NCI-H1048 (cell line): Measurements from ENCODE around the gene SPATA31C2.
A peak's percentile ranks its signal among the peaks of the same experiment; 100 is the strongest.
"Not testable (repeated sequence)": the region's sequence is repeated elsewhere in the genome, so short reads cannot be mapped to it uniquely, and the experiment has no call there.

Experiments used
- DNase-seq: peaks from one replicate; lab custom pipeline; 2025; lab: John Stamatoyannopoulos, UW

Gene SPATA31C2

DNA sequence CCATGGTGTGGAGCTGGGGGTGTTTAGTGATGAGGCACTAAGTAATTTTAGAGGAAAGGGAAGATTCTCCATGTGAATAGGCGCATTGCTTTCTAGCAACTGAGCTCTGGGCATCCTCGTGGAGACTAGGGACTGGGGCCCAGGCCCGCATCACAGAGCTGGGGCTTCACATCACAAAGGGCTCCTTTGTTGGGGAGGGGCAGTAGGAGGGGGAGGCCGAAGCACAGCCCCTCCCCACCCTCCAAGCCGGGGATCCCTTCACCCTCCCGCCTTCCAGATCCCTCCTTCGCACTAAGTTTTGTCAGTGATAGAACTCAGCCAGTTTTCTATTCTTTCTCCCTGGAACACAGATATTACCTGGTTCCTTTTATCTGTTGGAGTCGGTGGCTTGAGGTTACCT, at the start of gene SPATA31C2:
Gene SPATA31C2 (minus strand): TSS at position 101 of the 400 bp plus-strand sequence. CDS start 29 bp downstream, at position 72.
- DNase-seq = not testable (repeated sequence)

DNA sequence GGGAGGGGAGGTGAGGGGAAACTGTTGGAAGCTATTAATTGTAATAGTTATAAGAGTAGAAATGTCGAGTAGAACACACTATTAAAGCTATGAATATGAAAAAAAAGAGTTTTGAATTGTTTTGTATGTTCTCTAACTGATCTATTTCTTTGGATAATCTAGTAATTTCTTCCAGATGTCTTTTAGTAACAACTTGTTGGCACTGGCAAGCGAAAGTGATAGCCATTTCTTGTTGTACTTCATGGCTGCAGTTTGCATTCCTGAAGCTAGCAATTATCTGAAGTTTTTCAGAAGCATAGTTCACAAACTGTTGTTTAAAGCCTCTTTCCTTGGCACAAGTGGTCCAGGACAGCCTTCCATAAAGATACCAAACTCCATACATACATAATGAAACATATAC, 49.4 kb upstream of the SPATA31C2 start:
- no peak for DNase-seq

DNA sequence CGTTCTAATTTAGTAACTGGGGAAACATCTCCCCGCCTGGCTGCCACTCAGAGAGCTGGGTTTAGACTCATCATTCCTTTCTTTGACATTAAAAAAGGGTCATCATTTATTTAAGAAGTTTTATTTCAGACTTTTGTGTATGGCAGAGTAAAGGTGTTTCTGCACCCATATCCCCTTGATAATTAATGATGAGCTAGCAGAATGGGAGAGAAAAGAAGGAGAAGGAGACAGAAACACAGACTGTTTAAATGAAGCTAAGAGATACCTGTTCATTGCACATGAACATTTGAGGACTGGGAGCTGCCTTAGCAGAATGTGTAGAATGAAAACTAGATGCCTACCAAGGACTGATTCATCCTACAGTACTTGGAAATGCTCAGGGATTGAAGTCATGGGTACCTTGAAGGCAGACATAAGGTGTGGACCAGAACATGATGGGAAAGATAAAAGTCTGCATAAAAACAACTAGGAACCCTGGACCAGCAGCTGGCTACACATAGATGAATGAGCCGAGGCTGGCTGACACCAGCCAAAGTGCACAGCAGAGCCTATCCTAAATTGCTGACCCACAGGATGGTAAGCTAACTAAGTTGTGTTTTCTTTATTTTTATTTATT, 48.3 kb upstream of the SPATA31C2 start:
- DNase-seq = no peak

DNA sequence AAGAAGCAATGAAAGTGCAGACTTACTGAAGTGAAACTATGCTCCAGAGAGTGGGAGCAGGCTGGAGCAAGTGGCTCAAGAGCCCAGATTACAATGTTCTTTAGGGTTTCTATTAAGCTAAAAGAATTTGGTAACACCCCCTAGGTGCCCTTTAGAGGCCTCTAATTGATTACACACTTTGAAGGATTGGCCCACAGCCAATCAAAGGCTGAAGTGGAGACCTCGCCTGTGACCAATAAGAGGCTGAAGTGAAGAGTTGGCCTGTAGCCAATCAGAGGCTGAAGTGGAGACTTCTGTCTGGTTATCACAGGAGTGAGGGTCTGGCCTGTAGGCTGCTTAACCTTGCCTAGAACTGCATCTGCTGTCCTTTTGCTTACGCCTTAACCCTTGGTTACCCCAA, 46.7 kb upstream of the SPATA31C2 start:
- no peak for DNase-seq

DNA sequence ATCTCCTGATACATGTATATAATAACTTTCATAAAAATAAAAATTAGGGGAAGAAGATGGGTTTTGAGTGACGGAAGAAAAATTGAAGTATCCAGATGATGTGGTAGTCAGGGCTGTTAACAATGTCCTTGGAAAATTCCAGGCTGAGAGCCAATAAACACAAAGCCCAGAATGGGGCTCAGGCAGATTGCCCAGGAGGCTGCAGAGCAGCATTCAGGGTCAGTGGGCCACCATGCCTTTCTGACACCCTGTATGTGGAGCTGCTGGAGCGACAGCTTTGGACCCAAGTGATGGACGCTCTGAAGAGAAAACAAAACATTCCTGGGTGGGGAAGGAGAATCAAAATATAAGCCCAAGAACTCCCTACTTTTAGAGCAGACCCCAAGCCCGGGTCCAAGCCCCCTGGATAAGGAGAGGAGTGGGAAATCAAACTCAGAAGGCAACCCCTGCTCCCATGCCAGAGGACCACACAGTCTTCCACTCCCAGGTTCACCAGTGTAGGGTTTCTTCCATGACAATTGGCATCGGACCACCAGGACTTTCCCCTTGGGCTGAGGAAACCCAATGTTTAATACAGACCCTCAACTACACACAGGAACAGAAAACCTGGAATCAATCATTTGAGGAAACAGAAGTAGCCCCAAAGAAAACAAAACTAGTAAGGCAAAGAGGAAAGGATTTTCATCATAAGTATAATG, 45.7 kb upstream of the SPATA31C2 start:
- DNase-seq = no peak

DNA sequence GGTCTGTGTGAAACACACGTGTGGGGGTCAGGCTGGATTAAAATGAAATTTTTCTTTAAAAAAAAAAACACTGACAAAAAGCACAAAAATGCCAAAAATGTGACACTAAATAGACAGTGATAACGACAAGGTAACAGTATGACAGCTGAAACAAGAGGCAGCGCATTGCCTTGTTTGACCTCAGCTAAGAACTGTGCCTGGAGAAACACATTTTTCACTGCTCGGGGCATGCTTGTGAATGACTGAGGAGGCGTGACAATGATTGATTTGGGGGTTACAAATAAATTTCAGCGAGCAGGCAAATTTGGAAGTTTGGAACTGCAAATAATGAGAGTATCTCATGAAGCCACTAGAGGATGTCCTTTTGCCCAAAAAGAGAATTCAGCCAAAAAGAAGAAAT, 44.2 kb upstream of the SPATA31C2 start:
- no peak for DNase-seq

DNA sequence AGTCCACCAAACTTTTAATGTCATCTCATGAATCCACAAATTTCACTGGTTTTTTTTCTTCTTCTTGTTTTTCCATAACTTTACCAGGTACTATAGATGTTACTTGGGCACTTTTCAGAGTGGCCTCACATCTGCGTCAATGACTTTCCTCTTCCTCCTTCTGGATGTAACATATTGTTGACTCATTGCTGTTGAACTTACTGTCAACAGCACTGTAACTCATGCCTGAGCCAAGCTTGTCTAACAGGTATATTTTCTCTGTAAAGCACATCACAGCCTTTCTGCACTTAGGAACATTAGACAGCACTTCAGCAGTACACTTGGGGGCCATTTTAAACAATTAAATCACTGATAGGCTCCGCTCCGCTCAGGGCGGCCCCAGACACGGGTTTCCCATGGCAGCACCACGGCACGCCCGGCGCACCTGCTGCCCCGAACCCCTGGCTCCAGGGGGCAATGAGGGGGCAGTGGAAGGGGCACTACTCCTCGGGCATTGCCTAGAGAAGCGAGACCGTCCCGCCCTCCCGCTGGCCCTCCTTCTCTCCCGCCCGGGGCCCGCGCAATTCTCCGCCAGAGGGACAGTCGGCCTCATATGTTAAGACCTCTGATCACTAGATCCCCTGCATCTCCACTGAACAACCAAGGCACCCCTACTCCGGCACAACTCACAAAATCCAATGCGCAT, 41.9 kb upstream of the SPATA31C2 start:
- no peak for DNase-seq

DNA sequence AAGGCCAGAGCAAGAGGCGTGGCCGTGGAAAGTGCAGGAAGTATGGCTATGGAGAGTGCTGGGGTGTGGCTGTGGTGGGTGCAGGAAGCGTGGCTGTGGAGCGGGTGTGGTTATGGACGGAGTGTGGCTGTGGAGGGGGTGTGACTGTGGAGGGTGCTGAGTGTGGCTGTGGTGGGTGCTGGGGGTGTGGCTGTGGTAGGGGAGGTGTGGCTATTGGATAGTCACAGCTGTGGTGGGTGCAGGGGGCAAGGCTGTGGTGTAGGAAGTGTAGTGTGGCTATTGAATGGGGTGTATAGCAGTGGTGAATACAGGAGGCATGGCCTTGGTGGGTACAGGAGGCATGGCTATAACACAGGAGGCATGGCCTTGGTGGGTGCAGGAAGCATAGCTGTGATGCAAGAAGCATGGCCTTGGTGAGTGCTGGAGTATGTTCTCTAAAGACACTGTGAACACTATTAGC, 40.8 kb upstream of the SPATA31C2 start:
- DNase-seq = no peak

DNA sequence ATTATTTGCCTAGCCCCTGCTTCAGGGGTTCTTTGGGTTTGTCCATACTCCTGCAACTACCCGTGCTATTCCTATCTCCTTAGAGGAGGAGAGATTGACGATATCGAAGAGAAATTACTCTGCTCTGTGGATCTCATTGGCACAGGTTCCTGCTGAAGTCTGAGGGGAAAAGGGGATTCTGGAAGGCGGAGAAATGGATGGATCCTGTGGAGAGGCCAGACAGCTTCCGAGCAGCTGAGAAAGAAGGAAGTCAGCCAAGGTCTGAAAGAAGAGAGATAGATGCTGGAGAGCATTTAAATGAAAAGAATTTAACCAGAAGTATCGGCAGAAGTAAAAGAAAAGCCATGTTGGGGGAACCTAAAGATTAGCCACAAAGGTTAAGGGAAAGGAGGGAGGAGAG, 40.4 kb upstream of the SPATA31C2 start:
- no peak for DNase-seq

DNA sequence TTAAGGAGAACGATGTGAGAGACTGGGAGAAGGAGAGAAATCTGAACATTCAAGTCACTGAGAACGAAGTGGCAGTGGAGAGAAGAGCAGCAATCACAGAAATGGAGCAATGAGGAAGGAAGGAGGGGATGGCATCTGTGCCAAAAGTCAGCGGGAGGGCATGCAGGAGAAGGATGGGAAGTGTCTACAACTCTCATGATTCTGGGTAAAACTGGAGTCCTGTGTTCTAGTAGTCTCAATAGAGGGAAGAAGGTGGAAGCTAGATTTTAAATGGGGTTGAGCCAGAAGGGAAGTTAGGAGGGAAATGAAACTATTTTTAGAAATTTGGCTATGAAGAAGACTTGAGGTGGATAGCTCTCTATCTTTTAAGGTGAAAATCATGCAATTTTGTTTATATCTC, 39.1 kb upstream of the SPATA31C2 start:
- no peak for DNase-seq

DNA sequence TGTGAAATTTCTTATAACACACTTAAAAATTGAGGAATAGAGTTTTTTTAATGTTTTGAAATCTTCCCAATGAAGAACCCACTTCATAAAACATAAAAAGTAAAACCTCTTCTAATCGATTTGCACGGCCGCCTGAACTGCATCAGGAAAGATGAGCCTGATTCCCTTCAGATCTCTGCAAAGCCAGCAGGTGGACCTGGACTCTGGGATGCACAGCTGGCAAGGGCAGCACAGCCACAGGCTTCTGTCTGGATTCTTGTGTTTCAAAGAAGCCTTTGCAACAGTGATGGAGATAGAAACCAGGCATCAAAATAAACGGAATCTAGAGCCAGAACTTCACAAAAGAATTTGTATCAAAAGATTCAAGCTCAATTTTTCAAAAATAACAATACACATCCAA, 36.0 kb upstream of the SPATA31C2 start:
- no peak for DNase-seq

DNA sequence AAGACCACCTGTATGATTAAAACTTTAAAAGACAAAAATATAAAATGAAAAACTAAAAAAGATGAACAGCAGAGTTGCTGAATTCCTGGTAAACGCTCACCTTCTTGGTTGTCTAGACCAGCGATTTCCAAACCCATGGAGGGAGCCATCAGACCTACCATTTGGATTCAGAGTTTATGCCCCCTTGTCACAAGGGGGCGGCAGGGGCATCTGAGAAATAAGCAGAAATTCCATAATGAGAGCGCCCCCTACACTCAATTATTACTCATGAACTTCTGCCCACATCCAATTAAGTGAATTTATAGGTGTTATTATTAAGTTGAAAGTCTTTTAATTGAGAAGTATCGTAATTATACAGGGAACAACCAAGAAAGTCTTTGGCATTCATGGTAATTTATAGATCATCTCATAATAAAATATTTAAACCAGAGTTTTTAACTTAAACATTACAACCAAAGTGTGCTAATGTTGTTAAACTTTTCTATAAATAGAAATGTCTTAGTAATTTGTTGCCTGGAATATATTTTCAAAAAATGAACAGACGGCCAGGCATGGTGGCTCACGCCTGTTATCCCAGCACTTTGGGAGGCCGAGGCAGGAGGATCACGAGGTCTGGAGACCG, 35.2 kb upstream of the SPATA31C2 start:
- DNase-seq = no peak

DNA sequence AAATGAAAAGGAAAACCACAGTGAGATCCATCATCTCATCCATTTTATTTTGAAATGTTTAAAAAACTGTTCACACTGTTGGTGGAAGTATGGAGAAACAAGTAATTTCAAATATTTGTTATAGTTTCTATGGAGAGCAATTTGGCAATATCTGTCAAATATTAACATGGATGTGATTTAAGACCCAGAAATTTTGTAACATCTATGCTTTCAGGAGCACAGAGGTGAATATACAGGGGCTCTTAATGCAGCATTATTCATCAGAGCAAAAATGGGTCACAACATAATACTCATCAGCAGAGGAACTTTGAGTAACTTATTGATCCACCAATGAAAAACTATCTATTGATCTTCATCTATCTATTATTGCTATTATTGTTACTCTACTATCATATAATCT, 31.4 kb upstream of the SPATA31C2 start:
- DNase-seq = no peak

DNA sequence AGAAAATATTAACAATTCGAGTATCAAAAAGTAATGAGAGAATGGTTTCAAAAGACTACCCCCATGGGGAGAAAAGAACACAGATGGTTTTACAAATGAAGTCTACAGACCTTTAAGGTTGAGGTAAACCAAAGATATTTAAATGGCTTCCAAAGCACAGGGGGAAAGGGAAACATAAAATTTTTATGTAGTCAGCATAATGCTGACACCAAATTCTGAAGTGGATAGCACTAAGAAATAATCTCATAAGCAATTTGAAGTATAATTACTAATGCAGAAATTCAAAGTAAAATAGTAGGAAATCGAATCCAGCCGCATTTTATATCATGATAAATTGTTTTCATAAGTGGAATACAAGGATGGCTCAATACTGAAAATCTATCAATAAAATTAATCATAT, 30.3 kb upstream of the SPATA31C2 start:
- DNase-seq = no peak

DNA sequence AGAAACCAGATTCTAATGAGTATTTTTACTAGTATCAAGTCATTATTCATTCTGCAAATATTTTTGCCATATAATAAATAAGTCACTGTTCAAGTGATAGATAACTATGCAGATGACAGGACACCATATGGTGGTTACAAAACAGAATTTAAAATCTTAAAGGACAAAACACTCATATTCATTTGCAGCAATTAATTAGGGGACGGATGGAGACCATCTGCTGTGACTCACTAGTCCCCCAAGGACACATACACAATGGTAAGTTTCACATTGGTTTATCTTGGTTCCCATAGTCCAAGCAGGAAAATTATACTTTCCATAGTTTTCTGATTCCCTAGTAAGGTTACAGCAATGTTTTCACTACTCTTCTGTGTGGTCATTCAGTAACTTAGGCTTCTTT, 28.4 kb upstream of the SPATA31C2 start:
- no peak for DNase-seq

DNA sequence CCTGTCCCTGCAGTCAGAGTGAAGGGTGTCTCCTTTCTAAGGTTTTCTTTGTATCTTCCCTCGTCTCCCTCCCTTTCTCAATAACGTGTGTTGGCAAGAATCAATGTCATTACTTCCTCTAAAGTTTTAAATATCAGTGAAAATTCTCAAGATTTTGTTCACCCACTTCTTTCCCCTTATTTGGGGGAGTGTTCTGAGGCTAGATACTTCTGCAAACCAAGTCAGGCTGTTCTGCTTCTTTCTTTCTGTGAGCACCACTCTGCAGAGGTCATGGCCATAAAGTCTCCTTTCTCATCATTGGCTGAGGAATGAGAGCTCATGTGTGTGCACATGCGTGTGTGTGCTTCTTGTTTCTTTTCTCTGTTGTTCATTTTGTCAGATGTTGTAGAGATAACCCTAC, 26.6 kb upstream of the SPATA31C2 start:
- DNase-seq = no peak

DNA sequence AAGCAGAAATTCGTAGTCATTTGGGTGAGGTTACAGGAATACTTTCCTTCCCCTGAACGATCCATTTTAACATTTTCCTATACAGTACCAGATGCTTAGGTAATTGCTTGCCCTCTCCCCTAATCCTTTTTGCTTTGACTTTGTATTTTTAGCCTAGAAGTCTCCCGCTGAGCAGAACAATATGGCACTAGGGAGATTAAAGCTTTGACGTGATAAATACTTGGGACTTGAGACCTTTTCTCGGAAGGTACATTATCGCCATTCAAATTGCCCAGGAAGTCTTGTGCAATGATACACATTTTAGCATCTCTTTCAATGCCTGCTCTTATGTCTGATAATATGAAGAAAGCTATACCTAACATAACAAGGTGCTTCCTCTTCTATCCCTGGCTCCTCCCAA, 22.9 kb upstream of the SPATA31C2 start:
- DNase-seq = no peak

DNA sequence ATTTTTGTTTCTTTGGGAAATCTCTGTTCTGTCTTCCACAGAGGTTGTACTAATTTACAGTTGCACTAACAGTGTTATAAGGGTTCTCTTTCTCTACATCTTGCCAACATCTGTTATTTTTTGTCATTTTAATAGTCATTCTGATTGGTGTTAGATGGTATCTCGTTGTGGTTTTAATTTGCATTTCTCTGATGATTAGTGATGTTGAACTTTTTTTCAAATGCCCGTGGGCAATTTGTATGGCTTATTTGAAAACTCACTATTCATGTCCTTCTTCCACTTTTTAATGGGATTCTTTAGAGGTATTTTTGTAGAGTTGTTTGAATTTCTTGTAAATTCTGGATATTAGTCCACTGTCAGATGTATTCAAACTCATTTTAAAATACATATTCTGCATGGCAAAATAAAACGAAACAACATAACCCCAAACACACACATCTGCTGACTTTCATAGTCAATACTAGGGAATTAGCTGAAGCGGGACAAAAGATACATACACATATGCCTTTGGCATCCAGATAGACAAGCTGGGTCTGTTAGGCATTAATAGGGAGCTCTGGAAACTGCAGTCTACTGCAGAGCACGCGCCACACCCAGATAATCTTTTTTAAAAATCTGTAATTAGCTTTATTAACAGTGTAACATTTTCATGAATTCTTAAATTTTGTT, 5.8 kb upstream of the SPATA31C2 start:
- DNase-seq = peak; percentile 56

DNA sequence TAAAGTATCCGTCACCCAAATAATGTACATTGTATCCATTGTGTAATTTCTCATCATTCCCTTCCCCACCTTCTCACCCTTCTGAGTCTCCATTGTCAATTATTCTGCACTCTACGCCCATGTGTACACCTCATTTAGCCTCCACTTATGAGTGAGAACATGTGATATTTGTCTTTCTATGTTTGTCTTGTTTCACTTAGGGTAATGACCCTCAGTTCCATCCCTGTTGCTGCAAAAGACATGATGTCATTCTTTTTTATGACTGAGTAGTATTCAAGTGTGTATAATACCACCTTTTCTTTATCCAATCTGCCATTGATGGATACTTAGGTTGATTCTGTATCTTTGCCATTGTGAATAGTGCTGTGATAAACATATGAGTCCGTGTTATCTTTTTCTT, 4.9 kb upstream of the SPATA31C2 start:
- no peak for DNase-seq

DNA sequence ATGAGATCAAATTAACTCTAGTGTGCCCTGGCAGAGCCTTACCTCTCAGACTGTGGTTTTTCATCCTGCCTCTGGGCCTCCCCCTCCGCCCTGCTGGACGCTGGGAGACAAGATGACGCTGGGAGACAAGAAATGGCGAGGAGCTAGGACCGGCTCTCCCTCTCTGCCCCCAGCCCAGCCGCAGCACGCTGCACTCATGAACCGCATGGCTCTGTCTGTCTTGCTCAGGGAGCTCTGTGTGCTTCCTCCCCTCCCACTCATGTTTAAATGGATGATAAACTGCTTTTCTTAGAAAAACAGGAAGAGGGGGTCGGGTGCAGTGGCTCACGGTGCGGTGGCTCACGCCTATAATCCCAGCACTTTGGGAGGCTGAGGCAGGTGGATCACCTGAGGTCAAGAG, 4.7 kb downstream of the SPATA31C2 start:
- DNase-seq = not testable (repeated sequence)

DNA sequence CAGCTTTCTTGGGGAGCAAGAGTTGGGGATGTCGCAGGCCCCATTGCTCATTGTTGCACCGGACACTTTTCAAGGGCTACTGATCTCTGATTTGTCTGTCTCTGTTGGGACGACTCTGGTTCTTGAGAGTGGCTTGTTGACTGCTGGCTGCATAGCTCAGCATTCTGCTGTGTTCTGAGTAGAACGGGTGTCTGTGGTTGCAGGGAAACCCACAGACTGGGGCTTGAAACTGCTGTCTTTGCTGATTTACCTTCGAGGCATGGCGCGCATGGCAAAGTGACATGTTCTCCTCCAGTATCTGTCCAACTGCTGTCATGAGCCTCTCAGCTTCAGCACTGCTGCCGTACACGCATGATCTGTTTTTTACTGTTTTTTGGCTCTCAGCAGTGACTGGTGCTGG, 8.7 kb downstream of the SPATA31C2 start:
- not testable (repeated sequence) for DNase-seq

DNA sequence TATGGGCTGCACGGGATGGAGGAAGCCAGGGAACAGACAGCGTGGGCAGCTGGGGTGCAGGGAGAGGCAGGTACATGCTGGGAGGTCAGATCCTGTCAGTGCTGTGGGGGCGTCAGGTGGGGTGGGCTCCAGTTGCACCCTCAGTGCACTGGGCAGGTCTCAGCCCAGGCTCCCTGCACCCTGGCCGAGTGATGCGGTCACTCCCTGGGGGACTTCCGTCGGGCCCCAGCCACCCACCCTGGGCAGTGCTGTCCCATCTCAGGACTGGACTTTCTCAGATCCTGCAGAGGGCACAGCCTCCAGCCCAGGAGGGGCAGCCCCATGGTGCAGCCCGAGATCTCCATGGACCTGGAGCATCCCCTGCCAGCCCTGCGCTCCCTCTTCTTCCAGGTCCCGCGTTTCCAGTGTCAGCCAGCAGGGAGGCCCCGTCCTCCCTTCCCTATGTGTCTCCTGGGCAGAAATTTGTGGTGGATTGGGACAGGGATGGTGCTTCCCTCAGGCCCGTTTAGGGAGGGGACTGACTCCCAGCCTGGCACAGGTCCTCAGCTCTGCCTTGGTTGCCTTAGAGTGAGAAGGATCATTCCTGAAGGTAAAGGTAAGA, 10.5 kb downstream of the SPATA31C2 start:
- not testable (repeated sequence) for DNase-seq
